HG02588 (cell line): ENCODE data around the gene TMEM141.

ENCODE experiments used
- ATAC-seq: cut with Tn5 transposase; IDR thresholded peaks from one replicate; pipeline ENCODE4 v1.9.1; 2021; ENCODE audit warnings: mild to moderate bottlenecking, moderate library complexity; ENCODE audit not compliant: unreplicated experiment

TMEM141 gene

DNA sequence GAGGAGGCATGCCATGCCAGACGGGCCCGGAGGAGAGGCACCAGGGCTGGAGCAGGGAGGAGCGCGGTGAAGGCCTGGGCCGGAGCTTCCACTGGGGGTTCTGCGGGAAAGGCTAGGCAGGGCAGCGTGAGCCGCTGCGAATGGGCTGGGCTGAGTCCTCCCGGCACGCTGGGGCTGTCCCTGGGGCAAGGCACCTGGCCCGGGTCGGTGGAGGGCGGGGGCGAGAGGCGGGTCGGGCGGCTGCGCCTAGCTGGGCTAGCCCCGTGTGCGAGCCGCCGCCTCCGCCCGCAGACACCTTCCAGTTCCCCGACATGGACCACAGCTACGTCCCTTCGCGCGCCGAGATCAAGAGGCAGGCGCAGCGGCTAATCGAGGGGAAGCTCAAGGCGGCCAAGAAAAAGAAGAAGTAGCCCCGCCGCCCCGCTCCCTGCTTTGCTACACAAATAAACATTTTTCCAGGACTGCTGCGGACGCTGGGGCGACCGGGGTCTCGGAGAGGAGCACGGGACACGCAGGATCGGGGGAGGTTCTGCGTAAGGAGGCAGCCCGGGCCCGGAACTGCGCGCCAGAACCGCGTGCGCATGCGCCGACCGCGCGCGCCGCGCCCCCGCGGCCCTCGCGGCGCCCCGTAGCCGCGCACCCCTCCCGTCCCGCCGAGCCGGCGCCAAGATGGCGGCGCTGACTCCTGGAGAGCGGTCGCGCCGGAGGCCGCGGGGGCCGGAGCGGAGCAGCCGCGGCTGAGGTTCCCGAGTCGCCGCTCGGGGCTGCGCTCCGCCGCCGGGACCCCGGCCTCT is 16.3 kb downstream of the TMEM141 start, which contains the start of gene RABL6:
Gene RABL6, plus strand, starts transcription at position 668 of the 794 bp plus-strand sequence. CDS start 249 bp downstream, outside the sequence.
- ATAC-seq: peak; percentile 71

DNA sequence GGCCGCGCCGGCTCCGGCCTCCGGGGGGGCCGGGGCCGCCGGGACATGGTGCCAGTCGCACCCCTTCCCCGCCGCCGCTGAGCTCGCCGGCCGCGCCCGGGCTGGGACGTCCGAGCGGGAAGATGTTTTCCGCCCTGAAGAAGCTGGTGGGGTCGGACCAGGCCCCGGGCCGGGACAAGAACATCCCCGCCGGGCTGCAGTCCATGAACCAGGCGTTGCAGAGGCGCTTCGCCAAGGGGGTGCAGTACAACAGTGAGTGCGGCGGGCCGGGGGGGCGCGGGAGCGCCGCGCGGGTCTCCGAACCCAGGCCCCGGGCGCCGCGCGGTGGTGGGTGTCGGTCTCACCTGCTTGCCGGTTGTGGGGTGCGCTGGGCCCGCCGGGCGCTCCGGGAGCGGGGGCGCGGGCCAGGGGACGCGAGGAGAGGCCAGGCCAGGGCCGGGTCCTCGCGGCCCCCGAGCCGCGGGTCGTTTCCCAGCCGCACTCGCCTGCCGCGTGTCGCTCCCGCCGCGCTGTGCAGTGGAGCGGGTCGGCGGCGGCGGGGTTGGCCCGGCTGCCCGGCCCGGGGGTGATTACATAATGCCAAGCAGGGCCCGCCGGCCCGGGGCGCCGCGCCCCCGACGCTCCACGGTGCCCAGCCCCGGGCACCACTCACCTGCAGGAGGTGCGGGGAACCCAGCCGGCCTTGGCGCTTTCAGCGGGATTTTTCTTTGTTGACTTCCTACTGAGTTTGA is 17.1 kb downstream of the TMEM141 start:
- peak; percentile 33 for ATAC-seq

DNA sequence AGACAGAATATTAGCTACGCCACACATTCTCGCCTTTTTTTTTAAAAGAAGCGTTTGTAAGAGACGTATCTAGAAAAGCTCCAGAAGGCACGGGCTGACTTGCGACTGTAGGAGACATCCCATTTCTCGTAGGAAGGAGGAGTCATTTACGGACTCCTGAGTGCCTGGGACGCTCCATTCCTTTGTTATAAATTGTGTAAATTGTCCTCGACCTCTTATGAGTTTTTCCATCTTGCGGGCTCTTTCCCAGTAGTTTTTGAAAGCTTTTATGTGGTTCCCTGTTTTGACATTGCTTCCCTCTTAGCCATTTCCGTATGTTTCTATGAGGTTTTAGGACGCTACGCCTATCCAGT is 17.6 kb downstream of the TMEM141 start:
- ATAC-seq: no peak

DNA sequence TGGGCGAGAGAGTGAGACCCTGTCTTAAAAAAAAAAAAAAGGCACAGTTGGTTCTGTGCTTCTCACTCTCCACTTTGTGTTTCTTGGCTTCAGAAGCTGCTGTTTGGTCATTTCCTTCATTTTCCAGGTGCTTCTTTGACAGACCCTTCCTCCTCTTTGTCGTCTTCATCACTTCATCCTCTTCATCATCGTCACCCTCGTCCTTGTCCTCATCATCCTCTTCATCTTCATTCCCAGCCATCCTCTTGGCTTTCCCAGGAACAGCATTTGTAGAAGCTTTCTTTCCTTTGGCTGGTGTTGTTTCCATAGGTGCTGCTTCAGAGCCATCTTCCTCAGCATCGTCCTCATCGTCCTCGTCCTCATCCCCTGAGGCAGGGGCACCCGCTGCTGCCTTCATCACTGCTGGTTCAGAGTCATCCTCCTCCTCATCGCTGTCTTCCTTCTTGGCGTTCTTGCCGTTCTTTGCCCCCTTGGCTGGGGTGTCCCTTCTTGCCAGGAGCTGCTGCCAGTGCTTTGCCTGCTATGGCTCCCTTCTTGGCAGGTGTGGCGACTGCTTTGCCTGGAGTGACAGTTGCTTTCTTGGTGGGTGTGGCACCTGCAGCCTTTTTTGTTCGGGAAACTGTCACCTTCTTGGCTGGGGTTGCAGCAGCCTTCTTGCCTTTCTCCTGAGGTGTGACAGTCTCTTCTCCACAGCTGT is 23.7 kb downstream of the TMEM141 start:
- no peak for ATAC-seq

DNA sequence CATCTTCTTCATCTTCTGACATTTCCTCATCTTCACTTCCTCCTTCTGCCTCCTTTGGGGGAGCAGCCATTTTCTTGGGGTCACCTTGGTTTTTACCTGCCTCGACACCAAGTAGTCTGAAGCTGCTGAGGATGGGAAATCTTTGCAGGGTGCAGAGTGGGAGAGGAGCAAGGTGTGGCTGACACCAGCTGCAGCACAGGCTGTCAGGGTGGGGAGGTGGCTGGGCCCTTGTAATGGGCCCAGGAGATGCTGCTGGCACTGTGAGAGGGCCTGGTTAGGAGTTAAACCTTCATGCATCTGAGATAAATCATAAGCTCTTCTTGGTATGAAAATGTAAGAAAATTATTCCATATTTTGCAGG is 24.3 kb downstream of the TMEM141 start:
- ATAC-seq: no peak

DNA sequence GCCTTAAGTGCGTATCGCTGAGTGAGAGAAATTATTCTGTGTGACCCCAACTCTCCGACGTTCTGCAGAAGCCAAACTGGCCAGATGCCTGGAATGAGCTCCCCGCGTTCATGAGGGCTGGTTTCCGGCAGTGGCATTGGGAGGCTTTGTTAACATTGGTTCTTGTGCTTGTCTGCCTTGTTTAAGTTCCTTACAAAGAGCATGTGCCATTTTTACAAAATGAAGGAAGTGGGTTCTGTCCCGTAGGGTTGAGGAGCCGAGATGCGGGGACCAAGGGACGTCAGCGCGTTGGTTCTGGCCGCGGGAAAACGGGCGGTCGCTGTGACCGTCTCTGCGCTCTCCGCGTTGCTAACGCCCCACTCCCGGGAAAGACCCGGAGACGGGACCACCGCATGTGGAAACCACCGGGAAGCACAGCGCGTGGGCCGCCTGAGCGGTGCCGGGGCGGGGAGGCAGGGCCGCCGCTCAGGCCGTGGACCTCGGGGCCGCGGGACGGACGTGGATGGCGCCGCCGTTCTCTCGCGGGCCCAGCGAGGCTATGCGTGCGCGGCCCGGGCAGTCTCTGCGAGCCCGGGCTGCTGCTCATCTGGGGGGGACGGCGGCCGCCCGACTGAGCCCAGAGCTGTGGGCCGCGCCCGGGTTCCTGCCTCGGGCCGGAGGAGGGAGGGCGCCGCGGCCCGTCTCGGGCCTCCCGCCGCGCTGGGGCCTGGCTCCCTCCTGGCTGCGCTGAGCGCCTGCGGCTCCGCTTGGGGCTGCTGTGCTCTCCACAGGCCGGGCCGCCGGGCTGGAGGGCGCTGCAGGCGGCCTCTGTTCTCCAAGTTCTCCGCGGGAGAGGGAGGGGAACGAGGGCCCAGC is 30.1 kb downstream of the TMEM141 start:
- ATAC-seq: no peak

DNA sequence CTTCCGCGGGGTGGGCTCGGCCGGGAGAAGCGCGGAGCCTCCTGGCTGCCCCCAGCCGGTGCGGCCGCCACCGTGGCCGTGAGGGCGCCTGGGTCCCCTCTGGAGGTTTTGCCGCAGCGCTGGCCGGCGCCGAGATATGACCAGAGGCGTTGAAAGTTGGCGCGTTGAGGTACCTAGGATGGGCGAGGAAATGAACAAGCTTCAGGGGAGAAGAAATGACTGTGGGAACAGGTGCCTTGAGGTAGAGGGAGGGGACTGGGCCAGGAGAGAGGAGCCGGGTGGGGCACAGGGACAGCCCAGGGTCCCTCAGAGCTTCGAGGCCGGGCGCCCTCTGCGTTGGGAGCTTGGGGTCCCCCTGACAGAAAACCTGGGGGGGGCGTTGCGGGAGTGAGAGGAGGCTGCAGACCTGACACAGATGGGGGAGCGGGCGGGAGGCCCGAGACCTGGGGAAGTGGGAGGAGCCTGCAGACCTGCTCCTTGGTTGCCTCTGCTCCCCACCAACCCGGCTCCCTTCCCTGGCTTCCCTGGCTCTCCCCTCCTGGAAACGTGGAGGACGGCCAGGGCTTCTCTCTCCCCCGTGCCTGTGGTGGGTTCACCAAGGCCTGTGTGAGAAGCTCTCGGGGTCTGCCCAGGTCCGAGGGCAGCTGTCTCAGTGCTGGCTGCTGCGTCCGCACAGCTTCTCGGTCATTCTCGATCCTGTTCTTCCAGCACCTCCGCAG is 30.8 kb downstream of the TMEM141 start:
- no peak for ATAC-seq

DNA sequence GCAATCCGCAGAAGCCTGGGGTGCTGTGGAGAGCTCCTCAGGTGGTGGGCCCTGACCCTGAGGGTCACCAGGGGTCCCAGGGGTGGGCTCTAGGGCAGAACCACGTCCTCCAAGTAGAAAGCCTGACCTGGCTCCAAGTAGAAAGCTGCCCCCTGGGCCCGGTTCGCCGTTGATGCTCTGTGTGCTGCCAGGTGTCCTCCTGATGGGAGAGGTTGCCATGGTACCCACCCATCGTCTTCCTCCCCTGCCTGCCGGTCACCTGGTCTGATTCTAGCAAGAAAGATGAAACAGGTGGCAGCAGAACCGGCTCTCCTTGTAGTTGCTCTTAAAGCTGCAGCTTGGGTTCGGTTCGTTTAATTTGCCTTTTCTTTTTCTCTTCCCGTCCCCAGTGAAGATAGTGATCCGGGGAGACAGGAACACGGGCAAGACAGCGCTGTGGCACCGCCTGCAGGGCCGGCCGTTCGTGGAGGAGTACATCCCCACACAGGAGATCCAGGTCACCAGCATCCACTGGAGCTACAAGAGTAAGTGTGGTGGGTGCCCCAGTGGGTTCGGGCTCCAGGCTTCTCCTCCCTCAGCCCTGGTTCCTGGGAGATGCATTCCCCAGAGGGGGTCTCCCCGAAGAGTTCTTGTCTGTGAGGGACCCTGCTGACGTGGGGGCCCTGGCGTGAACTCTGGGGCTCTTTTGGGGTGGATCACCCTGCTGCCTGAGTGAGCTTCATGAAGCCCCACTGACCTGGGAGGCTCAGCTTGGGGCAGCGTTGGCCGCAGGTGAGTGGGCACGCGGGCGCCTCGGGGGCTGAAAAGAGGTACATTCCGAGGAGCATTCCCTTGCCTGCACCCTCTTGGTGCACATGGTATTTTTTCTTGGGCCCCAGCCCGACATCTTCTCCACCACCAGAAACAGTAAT is 32.2 kb downstream of the TMEM141 start:
- no peak for ATAC-seq

DNA sequence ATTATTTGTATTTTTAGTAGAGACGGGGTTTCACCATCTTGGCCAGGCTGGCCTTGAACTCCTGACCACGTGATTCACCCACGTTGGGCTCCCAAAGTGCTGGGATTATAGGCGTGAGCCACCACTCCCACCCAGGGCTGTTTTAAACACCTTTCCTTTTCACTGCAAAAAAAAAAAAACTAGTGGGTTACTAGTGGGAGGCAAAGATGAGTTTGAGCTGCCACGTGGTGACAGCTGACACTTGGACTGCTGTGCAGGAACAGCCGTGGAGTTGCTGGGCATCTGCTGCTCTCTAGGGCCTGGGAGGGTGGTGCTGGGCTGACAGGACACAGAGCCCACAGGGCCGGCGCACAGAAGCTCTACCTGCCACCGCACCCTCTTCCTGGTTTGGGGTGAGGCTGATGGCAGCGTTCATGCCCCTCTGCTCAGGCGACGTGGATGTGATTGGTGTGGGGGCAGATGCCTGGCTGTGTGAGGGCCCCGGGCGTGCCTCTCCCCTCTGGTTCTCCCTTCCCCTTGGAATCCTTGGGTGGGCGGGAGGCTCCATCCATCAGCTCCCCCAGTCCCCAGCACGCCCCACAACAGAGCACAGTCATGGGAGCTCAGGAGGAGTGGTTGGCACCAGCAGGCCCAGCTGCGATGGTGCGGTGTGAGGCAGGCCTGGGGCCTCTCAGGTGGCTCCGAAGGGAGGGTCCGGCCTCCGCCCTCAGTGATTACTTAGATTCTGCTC is 33.5 kb downstream of the TMEM141 start:
- no peak for ATAC-seq

DNA sequence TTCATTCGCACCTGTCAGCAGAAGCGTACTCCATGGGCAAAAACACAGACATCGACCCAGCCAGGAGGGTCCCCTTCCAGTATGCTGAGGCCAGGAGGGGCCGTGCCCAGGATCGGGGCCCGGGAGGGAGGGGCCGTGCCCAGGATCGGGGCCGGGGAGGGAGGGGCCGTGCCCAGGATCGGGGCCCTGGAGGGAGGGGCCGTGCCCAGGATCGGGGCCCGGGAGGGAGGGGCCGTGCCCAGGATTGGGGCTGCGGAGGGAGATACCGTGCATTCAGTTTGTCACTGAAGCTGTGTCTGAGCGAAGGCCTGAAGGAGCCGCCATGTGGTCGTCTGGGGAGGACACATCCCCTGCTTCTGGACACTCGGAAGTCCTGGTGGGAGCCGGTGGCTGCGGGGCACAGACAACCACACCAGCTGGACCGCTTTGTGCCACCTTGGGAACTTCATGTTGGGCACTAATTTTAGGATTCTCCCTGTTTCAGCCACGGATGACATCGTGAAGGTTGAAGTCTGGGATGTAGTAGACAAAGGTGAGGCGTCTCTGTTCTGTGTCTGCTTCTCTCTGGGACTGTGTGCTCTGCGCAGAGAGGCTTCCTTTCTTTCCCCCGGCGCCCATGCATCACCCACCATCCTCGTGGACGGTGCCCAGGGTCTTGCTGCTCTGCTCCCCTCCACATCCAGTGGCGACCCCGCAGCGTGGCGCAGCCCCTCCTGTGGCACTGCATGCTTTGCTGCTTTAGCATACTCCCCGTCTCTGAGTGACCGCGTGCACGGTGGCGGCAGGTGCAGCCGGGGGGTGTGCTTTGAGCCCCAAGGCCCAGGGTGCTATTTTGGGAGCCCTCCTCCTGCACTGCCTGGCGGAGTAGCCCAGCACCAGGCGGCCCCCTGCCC is 34.4 kb downstream of the TMEM141 start:
- no peak for ATAC-seq

DNA sequence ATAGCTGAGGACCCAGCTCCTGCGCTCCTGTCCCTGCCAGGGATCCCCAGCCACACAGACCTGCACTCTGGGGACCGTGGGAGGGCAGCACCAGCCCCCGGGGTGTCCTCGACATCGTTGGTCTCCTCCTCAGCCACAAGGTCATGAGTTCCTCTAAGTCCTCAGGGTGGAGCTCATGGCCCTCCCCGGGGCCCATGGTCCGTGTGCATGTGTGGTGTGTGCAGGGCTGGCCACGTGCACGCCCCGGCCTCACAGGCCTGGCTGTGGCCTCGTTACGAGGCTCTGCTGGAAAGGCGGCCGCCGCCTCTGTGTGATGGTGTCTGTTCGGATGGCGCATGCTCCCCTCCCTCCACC is 35.0 kb downstream of the TMEM141 start:
- no peak for ATAC-seq

DNA sequence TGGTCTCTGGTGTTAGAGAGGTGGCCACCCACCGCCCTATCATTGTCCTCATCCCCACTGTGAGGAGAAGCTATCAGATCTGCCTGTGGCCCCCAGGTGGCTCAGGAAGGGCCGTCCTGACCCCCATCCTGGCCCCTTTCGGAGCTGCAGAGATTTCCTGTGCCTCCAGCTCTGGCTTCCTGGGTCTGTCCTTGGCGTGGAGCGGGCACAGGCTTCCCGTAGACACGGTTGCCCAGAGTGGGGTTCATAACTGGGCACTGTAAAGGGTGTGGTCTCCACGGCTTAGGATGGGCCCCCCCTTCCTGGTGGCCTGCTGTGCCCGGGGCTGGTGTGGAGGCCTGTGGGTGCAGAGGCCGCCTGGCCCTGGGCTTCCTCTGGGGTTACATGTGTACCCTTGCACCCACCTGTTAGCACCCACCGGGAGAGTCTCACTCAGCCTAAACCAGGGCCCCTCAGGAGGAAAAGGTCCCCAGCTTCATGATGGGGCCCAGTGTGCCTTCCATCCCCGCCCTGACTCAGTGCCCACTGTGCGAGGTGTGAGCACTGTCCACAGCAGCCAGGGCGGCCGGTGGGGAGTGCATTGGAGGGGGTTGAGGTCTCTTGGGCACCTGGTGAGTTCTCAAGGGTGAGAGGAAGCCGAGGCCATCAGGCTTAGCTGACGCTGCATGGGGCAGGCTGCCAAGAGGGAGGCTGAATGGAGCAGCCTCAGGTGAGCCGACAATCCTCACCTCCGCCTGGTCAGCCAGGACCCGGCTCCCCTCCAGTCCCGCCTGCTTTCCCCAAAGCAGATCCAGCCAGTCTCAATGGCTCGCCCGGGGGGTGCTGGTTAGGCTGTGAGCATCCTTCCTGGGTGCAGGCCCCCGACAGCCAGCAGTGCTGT is 35.8 kb downstream of the TMEM141 start:
- no peak for ATAC-seq

DNA sequence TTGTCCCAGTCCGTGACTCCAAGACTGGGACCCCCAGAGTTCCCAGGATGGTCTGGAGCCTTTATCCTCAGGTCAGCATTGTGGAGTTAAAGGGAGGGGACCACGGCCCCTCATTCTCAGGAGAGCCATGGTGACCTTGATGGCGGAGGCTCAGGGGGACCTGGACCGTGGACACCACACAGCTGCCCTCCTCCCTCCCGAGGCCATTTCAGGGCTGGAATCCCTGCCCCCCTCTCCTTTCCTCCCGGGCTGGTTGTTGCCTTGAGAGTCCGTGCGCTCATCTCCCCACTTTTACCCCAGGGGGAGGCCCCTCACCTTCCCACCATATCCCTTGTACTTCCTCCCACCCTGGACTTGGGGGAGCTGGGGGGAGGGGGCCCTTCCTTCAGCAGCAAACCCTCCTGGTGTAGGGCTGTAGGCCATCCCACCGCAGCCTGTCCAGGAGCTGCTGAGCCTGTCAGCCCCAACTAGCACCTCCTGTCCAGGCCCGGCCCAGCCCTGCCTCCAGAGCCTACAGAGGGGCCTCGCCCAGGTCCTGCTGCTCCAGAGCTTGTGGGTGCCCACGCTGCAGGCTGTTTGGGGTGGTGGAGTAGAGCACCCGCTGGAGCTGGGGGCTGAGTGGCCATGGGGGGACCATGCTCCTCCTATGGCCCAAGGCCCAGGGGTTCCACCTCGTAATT is 36.8 kb downstream of the TMEM141 start:
- no peak for ATAC-seq

DNA sequence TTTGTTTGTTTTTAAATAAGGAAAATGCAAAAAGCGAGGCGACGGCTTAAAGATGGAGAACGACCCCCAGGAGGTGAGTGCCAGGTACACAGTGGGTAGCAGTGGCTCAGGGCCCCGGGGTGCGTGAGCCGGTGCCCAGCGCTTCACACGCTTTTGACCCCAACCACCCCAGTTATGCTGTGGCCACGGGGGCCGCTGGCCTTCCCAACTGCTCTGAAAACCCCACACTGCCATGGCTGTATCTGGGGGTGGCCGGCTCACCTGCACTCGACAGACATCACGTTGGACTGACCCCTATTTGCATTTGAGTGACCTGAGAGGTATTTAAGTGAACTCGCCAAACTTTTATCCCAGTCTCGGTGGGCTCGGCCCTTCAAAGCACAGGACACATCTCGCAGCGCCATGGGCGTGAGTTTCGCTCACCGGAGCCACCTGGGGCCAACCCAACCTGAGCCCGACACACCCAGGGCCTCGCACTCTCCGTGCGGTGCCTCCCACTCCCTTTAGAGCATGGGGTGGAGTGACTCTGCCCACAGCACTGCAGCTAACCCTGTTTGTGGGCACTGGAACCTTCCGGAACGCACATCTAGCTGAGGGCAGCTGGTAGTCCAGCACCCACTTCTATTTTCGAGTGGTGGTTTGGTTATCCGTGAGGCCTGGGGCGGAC is 37.5 kb downstream of the TMEM141 start:
- no peak for ATAC-seq

DNA sequence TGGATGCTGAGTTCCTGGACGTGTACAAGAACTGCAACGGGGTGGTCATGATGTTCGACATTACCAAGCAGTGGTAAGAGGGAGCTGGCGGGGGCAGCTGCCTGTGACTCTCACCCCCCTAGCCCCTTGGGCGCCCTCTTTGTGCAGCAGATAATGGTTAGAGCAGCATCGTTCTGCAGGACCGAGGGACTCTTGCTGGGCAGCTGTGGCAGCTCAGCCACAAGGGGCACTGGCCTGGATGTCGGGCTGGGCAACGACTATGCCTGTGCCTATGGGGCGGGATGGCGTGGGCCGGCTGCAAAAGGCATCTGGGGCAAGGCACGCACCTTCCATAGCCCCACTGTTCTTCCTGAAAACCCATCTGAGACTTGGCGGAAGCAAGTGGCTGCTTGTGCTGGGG is 38.3 kb downstream of the TMEM141 start:
- ATAC-seq: no peak
